Activated CD4-positive, alpha-beta T cell treated with anti-CD3 and anti-CD28 coated beads for 24 hours (primary cell): Measurements from ENCODE around the gene AFF1.
"Not testable (repeated sequence)": the region's sequence is repeated elsewhere in the genome, so short reads cannot be mapped to it uniquely, and the experiment has no call there.

ENCODE experiments used
- DNase-seq, 2 donors: peaks; one replicate each; pipeline ENCODE4 v3.0.0-alpha.2; 2020; ENCODE audit warnings: low read depth in 2 of 2

The AFF1 gene

GRCh38 chr4:87035881-87036509 lies 101.2 kb downstream of the AFF1 start:
- DNase-seq = no peak

- no peak for DNase-seq
Measured at GRCh38 chr4:87036713-87037112, 101.9 kb downstream of the AFF1 start.

DNA sequence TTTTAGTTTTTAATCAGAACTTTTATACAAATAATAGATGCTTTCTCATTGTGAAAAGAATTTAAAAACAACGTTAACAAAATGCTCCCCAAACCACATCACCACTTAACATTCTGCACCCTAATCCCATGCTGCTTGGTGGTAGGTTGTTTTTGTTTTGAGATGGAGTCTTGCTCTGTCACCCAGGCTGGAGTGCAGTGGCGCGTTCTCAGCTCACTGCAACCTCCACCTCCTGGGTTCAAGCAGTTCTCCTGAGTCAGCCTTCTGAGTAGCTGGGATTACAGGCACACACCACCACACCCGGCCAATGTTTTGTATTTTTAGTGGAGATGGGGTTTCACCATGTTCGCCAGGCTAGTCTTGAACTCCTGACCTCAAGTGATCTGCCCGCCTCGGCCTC lies 102.4 kb downstream of the AFF1 start:
- not testable (repeated sequence) for DNase-seq

GRCh38 chr4:87037671-87038334 lies 103.0 kb downstream of the AFF1 start:
- no peak for DNase-seq

GRCh38 chr4:87038837-87039615 lies 104.2 kb downstream of the AFF1 start:
- no peak for DNase-seq

DNA sequence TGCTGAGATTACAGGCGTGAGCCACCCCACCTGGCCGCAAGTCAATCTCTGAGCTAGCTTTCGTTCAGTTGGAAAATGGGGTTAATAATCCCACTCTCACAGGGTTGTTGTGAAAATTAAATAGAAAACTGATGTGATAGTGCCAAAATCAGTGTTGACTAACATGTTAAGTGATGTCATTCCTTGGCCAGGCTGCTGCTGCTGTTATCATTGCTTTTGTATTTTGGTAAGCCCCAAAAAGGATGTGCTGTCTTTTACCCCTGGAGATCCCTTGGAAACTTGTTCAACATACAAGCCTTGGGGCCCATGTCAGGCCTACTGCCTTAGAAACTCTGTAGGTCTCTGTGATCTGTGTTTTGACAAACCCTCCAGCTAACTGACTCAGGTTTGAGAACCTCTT lies 106.3 kb downstream of the AFF1 start:
- DNase-seq = no peak

- DNase-seq = no peak
Measured at GRCh38 chr4:87042221-87042620, 107.4 kb downstream of the AFF1 start.

GRCh38 chr4:87042986-87043820 lies 108.4 kb downstream of the AFF1 start:
- DNase-seq = no peak

GRCh38 chr4:87044511-87045233 lies 109.9 kb downstream of the AFF1 start:
- no peak for DNase-seq

DNA sequence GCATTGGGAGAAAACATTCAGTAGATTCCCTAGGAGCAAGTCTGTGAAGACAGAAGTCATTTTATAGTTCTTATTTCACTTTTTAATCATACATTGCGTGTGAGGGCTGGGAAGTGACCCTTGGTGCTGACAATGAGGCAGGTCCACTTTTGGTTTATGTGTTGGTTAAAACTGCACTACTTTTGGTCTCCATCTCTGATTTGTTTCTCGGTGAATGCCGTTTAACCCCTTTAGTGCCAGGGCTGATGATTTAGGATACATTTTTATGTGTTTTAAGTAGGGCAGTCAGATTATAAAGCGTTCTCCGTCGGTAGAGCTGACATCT lies 110.4 kb downstream of the AFF1 start:
- no peak for DNase-seq

GRCh38 chr4:87045659-87046058 lies 110.8 kb downstream of the AFF1 start:
- DNase-seq = no peak

DNA sequence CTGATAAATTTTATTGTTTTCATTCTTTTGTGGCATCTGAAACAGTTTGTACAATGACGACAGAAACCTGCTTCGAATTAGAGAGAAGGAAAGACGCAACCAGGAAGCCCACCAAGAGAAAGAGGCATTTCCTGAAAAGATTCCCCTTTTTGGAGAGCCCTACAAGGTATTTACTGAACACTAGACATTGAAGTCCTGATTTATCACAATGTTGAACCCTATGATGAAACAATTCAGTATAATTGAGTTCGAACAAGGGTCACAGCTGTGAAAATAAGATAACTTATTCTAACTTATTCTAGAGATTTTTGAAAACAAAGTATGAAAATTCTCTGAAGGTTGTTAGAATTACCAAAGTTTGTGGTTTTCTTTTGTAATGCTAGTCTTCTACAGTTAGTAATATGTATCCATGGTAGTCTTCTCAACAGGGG lies 111.3 kb downstream of the AFF1 start:
- no peak for DNase-seq

GRCh38 chr4:87047281-87047798 lies 112.5 kb downstream of the AFF1 start:
- no peak for DNase-seq

GRCh38 chr4:87049508-87049907 lies 114.7 kb downstream of the AFF1 start:
- no peak for DNase-seq

- DNase-seq = no peak
Measured at GRCh38 chr4:87050596-87050995, 115.8 kb downstream of the AFF1 start.

DNA sequence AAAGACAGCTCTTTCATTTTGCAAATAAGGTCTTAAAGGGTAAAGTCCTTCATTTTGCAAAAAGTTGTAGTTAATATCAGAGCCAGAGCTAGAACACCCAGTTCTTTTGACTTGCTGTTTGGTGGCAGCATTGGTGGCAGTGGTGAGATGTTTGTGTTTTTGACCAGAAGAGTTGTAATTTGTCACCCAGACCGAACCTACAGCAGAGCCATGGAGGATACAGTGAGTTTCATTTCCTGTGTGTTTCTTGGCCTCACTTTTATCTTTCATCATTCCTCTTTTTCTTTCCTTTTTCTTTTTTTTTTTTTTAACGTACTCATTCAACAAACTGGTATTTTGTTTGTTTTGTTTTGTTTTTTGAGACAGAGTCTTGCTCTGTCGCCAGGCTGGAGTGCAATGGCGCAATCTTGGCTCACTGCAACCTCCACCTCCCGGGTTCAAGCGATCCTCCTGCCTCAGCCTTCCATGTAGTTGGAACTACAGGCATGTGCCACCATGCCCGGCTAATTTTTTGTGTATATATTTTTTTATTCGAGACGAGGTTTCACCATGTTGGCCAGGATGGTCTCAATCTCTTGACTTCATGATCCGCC lies 116.4 kb downstream of the AFF1 start:
- no peak for DNase-seq

GRCh38 chr4:87052615-87053014 lies 117.8 kb downstream of the AFF1 start:
- no peak for DNase-seq

- DNase-seq = no peak
Measured at GRCh38 chr4:87053176-87053658, 118.4 kb downstream of the AFF1 start.

DNA sequence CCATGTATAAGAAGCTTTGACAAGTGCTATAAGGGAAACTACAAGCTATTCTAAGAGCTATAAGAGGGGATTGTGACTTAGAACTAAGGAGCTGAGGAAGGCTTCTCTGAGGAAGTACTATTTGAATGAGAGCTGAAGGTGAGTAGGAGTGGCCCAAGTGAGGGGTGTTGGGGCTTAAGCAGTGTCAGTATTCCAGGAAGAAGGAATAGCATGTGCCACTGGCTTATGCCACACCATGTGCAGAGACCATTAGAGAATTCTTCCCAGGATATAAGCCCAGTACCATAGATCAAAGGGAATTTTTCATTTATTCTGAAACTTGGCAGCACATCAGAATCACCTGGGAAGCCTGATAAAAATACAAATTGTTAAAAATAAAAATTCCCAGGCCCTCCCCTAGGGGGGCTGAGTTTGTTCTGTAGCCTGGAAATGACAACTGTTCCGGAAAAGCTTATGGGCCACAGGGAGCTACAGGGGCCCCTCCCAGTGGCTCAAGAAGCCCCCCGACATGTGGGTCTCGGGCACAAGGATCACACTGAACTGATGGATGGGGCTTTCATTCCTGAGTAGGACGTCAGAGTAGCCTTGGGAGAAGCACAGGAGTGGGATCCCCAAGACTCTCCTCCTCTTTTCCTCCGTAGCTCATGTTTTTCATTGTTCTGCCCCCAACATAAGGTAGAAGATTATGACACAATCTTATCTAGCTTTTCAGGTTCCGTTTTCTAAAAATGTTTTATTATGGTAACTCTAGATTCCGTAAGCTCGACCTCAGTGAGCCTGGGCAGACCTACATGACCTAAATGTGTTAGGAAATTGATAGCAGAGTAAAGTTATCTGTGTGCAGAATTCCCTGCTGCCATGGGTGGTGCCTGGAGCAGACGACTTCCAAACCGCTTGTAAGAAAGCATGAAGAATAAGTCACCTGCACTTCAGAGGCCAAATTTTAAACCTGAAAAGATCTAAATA lies 119.3 kb downstream of the AFF1 start:
- no peak for DNase-seq

GRCh38 chr4:87054900-87055299 lies 120.1 kb downstream of the AFF1 start:
- no peak for DNase-seq
